RCC 7860 (cell line): ENCODE data around the gene ZC3H18.
"Not testable (repeated sequence)": the region's sequence is repeated elsewhere in the genome, so short reads cannot be mapped to it uniquely, and the experiment has no call there.

Experiments used
- DNase-seq: peaks from one replicate; pipeline ENCODE4 v3.0.0-alpha.2; 2015; ENCODE audit warnings: low spot score
- FAIRE-seq: peaks from 2 replicates; lab custom pipeline; 2012; peaks lifted over from hg19 to GRCh38; lab: Jason Lieb, UNC

The ZC3H18 gene

GRCh38 chr16:88600539-88600896 lies 30.3 kb downstream of the ZC3H18 start:
- no peak for DNase-seq
- FAIRE-seq, result no peak

GRCh38 chr16:88601313-88602036 lies 31.3 kb downstream of the ZC3H18 start:
- DNase-seq, result no peak
- no peak for FAIRE-seq

DNA sequence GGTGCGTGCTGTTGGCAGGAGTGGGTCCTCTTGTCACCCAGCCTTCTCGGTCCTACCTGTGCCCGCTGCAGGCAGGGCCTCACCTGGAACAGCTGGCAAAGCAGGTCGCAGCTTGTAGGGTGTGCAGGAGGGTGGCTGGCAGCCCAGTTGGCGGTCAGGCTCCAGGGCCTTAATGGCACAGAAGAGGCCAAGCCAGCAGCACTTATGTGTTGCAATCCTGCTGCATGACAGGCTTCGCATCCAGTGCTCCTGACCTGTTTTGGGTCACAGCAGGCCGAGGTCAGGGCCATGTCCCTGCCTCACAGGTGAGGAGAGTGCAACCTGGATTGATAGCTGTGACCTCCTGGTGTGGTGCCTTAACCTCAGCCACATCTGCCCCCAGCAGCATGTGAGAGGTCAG lies 31.9 kb downstream of the ZC3H18 start:
- FAIRE-seq, result no peak
- DNase-seq, result no peak

GRCh38 chr16:88605186-88606147 lies 35.3 kb downstream of the ZC3H18 start:
- FAIRE-seq, result no peak
- no peak for DNase-seq

- no peak for DNase-seq
- FAIRE-seq, result no peak
Measured at GRCh38 chr16:88606148-88606757, 36.0 kb downstream of the ZC3H18 start.

DNA sequence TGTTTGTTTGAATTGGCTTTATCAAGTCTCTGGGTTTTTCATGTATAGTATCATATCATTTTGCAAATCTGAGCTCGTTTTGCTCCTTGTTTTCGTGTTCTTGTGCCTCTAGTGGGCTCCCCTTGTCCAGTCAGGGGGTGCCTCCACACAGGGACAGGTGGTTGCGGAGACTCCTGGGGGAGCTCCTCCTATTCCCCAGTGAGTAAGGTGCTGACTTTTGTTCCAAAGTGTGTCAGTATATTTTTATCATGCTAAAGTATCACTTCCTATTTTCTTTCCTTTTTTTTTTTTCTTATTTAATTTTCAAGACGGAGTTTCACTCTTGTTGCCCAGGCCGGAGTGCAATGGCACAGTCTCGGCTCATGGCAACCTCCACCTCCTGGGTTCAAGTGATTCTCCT lies 37.9 kb downstream of the ZC3H18 start:
- DNase-seq (no peak), FAIRE-seq (no peak)

DNA sequence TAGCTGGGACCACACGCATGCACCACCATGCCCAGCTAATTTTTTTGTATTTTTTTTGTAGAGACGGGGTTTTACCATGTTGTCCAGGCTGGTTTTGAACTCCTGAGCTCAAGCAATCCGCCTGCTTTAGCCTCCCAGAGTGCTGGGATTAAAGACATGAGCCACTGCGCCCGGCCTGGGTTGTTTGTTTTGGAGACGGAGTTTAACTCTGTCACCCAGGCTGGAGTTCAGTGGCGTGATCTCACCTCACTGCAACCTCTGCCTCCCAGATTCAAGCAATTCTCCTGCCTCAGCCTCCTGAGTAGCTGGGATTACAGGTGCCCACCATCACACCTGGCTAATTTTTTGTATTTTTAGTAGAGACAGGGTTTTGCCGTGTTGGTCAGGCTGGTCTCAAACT lies 39.2 kb downstream of the ZC3H18 start:
- FAIRE-seq, DNase-seq: not testable (repeated sequence)

GRCh38 chr16:88610080-88610479 lies 39.9 kb downstream of the ZC3H18 start:
- DNase-seq, result no peak

GRCh38 chr16:88610909-88611812 lies 41.0 kb downstream of the ZC3H18 start:
- DNase-seq, result no peak

More at GRCh38 chr16:88610080-88610479, 39.9 kb downstream of the ZC3H18 start:
- FAIRE-seq, result no peak

DNA sequence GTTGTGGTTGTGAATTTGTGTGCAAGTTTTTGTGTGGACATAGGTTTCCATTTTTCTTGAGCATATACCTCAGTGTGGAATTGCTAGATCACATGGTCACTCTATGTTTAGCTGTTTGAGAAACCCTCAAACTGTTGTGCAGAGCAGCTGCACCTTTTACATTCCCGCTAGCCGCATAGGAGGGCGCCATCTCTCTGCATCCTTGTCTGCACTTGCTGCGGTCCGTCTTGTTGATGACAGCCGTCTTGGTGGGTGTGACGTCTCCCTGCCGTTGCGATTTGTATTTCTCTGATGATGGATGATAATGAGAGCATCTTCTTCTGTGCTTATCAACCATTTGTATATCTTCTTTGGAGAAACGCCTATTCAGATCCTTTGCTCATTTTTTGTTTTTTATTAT lies 43.1 kb downstream of the ZC3H18 start:
- DNase-seq, result no peak
- no peak for FAIRE-seq

More at GRCh38 chr16:88610909-88611812, 41.0 kb downstream of the ZC3H18 start:
- FAIRE-seq, result no peak

DNA sequence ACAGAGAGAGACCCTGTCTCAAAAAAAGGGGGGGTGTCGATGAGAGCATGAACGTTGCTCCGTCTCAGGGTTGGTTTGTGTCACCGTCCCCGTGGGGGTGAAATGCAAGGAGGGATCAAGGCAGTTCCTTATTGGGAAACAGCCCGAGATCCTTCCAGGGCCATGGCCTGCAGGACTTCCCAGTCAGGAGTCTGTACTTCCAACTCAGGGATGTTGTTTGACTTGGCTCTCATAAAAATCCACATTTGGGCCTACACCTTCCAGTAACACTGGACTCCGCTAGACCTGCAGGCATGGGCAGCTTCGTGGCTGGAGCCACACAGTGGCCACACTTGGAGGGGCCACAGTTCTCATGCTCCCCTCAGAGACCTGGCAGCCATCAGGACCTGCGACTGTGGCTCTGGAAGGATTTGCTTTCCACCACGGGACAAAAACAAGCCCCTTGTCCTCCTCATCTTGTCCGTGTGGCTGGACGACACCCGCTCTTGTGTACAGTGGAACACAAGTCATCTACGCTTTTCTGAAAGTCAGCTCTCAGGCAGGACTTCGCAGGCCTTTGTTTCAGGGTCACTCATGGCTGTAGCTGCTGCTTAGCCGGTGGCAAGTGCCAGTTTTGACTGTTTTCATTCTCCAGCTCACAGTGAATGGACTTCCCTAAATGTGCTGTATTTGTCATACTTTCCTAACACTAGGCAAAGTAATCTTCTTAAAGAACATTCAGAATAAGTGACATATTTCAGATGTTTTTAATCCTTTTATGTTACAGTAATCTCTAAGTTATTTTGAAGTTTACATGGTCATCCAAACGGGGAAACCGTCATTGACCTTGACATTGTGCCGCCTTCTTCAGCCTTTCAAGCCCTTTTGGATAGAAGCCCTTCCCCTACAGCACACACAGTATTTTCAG lies 44.0 kb downstream of the ZC3H18 start:
- no peak for FAIRE-seq

DNA sequence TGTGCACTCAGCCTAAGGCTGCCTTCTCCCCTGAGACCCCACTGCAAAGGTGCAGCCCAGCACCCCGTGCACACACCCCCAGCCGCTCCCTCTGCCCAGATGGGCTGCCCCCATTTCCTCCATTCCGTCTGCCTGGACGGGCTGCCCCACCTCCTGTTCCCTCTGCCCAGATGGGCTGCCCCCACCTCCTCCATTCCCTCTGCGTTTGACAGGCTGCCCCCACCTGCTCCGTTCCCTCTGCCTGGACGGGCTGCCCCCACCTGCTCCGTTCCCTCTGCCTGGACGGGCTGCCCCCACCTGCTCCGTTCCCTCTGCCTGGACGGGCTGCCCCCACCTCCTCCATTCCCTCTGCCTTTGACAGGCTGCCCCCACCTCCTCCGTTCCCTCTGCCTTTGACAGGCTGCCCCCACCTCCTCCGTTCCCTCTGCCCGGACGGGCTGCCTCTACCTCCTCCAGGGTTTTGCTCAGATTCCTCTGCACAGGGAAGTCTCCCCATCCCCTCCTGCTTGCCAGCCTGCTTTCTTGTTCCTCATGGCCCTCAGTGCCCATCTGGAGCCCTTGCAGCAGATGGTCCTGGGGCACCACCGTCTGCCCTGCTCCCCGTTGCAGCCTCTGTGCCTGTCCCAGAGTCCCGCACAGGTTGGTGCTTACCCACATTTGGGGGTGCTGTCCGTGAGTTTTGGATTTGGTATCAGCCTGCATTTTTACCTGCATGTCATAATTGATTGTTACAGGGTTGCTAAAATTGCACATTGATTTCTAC lies 44.8 kb downstream of the ZC3H18 start:
- FAIRE-seq, result no peak
- no peak for DNase-seq

More for the DNA sequence above, 44.0 kb downstream of the ZC3H18 start:
- no peak for DNase-seq

DNA sequence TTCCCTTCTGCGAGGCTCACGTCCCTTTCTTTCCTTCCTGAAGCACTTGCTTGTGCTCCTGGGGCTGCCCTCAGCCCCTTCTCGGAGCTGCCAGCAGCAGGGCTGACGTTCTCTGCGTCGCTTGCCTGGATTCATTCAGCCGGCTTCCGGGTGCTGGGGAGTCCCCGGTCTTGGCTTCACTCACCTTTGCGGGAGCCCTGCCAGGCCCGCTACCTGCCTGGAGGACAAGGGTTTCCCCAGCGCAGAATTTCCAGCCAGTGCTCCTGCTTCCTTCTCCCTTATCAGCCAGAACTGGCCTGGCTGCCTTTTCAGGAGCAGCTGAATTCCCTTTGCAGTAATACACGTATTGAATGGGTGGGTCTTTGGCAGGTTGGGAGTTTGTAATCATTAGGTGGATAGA lies 46.1 kb downstream of the ZC3H18 start:
- DNase-seq (no peak), FAIRE-seq (no peak)

DNA sequence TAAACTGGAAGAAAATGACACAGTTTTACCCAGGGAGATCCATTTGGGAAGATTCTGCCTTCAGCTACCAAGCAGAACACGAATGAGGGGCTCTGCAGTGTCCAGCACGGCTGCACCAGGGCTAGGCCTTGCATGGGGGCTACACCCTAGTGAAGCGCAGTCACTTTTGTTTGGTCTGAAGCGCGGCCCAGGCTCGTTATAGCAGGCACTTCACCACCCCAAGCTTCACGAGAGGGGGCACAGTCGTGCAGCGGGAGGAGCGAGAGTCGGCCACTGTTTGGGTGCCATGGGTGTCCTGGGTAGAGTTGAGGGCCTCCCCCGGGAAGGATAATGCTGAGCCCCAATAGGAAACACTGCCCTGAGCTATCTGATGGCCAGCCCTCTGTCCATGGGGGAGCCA lies 46.5 kb downstream of the ZC3H18 start:
- FAIRE-seq (no peak), DNase-seq (no peak)

DNA sequence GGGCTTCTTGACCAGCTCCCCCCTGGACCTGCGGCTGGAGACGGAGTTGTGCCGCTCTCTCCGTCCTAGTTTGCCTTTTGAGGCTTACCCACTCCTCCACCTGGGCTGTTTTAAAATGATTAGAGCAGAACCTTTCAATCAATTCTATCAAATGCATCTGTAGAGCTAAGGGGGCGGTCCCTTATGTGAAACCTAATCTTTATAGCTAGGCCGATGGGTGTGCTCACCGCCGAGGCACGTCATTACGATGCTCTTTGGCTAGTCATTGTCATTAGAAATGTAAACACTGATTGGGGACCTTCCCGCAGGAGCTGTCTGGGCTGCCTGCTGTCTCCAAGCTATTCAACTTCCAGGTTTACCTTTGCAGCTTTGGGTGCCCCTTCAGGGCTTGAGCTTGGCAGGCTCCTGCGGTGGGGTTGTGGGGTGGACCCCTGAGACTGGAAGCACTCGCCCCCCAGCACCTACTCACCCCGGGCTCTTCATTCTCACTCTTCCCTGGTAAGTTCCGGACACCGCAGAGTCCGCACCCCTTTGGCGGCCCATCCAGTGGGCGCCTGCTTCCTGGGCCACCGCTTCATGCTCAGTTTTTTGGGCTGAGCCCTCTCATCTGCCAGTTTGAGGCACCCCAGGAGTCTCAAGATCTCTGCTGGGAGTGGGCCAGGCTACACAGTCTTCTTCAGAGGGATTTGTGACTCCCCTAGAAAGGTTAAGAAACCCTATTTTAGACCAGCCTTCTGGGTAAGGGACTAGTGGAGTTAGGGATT lies 47.2 kb downstream of the ZC3H18 start:
- FAIRE-seq (no peak), DNase-seq (no peak)

GRCh38 chr16:88618182-88618955 lies 48.2 kb downstream of the ZC3H18 start:
- FAIRE-seq, result no peak
- no peak for DNase-seq

DNA sequence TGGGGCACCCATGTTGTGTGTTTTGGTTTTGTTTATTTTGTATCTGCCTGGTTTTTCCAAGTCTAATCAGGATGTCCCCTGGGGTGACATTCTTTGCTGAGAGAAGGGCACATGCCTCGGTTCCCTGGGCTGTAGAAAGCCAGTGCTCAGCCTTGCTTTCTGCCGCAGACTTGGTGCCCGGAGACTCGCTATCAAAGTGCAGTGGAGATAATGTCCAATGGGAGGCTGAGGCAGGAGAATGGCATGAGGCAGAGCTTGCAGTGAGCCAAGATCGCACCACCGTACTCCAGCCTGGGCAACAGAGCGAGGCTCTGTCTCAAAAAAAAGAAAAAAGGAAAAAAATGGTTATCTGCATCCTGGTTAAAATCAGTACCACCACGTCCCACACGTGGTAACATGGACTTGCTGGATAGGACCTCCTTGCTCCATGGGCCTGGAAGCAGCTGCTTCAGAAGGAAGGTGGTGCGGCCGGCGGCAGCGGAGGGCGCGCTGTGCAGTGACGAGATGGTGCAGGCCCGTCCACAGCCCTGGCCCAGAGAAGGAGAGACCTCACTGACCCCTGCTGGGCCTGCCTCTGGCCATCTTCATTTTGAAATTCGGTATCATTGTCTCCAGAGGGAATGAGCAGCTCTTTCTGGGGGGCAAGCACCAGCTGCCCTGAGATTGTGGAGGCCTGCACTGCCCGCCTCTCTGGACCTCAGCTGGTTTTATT lies 48.9 kb downstream of the ZC3H18 start:
- FAIRE-seq (no peak), DNase-seq (no peak)
